SK-N-MC (cell line): ENCODE data around the gene UMOD.

Source experiments
- EZH2 ChIP-seq: fragments of 200-600 bp; sonication (generic); IDR thresholded peaks from one replicate; pipeline ENCODE4 v1.6.1; 2017; ENCODE audit warnings: antibody characterized with exemption
- FOXP2 ChIP-seq: optimal IDR thresholded peaks from 2 replicates; pipeline ENCODE3; 2011; ENCODE audit warnings: mild to moderate bottlenecking, moderate library complexity; ENCODE audit not compliant: insufficient read depth; ENCODE audit errors: extremely low read length, control extremely low read depth
- POLR2AphosphoS5 ChIP-seq: IDR thresholded peaks from 2 replicates; pipeline ENCODE4 v1.6.1; 2012; ENCODE audit warnings: mild to moderate bottlenecking, low read depth, low read length, borderline replicate concordance

- TF ChIP-seq POLR2AphosphoS5 (no peak), EZH2 (no peak), FOXP2 (no peak)
Observed at GRCh38 chr16:20315764-20316163, 36.8 kb downstream of the UMOD start.
